ENCODE data around the gene PTPN23.
"Not testable (repeated sequence)": the region's sequence is repeated elsewhere in the genome, so short reads cannot be mapped to it uniquely, and the experiment has no call there.

The PTPN23 gene

DNA sequence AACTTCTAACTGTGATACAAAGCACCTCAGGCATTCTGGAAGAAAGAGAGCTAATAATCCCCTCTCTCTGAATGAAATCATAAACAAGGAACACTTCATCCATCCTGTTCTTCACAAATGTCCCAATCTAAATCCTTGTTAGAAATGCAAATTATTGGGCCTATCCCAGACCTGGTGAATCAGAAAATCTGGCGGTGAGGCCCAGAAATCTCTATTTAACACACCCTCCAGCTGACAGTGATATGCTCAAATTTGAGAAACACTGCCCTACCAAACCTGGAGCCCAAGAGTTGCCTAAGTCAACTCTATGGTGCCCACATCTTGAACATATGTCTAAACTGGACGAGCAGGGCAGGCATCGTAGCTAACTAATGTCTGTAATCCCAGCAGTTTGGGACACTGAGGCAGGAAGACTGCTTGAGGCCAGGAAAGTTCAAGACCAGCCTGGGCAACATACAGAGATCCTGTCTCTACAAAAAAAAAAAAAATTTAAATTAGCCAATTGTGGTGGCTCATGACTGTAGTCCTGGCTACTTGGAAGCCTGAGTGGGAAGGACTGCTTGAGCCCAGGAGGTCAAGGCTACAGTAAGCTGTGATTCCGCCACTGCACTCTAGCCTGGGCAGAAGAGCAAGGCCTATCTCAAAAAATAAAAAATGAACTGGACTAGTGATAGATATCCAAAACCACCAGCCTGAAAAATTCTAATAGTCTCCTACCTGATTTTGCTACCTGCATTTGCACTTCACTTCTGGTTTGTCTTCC lies 71.8 kb downstream of the PTPN23 start (continued):
- TF ChIP-seq CREB5 (CRISPR knock-in tag; IDR thresholded peaks at IDR 0.05; ENCODE audit: low read depth), result no peak

GRCh38 chr3:47455806-47456452 lies 75.1 kb downstream of the PTPN23 start:
- TF ChIP-seq, protein P1, sequence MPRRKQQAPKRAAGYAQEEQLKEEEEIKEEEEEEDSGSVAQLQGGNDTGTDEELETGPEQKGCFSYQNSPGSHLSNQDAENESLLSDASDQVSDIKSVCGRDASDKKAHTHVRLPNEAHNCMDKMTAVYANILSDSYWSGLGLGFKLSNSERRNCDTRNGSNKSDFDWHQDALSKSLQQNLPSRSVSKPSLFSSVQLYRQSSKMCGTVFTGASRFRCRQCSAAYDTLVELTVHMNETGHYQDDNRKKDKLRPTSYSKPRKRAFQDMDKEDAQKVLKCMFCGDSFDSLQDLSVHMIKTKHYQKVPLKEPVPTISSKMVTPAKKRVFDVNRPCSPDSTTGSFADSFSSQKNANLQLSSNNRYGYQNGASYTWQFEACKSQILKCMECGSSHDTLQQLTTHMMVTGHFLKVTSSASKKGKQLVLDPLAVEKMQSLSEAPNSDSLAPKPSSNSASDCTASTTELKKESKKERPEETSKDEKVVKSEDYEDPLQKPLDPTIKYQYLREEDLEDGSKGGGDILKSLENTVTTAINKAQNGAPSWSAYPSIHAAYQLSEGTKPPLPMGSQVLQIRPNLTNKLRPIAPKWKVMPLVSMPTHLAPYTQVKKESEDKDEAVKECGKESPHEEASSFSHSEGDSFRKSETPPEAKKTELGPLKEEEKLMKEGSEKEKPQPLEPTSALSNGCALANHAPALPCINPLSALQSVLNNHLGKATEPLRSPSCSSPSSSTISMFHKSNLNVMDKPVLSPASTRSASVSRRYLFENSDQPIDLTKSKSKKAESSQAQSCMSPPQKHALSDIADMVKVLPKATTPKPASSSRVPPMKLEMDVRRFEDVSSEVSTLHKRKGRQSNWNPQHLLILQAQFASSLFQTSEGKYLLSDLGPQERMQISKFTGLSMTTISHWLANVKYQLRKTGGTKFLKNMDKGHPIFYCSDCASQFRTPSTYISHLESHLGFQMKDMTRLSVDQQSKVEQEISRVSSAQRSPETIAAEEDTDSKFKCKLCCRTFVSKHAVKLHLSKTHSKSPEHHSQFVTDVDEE (CRISPR knock-in tag; IDR thresholded peaks at IDR 0.05), result no peak
- no peak for TF ChIP-seq CREB5 (CRISPR knock-in tag; IDR thresholded peaks at IDR 0.05; ENCODE audit: low read depth)
- TF ChIP-seq OSR1 (CRISPR knock-in tag; IDR thresholded peaks at IDR 0.05), result no peak
- TF ChIP-seq TOX (CRISPR knock-in tag; IDR thresholded peaks at IDR 0.05; ENCODE audit: borderline replicate concordance), result no peak
- no peak for TF ChIP-seq ZNF8 (CRISPR knock-in tag; IDR thresholded peaks at IDR 0.05)
- no peak for TF ChIP-seq ZC3H10 (CRISPR knock-in tag; IDR thresholded peaks at IDR 0.05)
- TF ChIP-seq ZFP30 (CRISPR knock-in tag; IDR thresholded peaks at IDR 0.05), result no peak
- TF ChIP-seq, protein P2, sequence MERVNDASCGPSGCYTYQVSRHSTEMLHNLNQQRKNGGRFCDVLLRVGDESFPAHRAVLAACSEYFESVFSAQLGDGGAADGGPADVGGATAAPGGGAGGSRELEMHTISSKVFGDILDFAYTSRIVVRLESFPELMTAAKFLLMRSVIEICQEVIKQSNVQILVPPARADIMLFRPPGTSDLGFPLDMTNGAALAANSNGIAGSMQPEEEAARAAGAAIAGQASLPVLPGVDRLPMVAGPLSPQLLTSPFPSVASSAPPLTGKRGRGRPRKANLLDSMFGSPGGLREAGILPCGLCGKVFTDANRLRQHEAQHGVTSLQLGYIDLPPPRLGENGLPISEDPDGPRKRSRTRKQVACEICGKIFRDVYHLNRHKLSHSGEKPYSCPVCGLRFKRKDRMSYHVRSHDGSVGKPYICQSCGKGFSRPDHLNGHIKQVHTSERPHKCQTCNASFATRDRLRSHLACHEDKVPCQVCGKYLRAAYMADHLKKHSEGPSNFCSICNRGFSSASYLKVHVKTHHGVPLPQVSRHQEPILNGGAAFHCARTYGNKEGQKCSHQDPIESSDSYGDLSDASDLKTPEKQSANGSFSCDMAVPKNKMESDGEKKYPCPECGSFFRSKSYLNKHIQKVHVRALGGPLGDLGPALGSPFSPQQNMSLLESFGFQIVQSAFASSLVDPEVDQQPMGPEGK (CRISPR knock-in tag; IDR thresholded peaks at IDR 0.05; ENCODE audit: borderline replicate concordance), result no peak
- TF ChIP-seq ISL1 (CRISPR knock-in tag; IDR thresholded peaks at IDR 0.05), result no peak
- TF ChIP-seq CSDC2 (CRISPR knock-in tag; IDR thresholded peaks at IDR 0.05), result no peak
- ATAC-seq, result no peak

GRCh38 chr3:47456984-47457383 lies 76.2 kb downstream of the PTPN23 start:
- no peak for ATAC-seq
- TF ChIP-seq CSRNP3 (CRISPR knock-in tag; IDR thresholded peaks at IDR 0.05) (no peak), PPARA (CRISPR knock-in tag; IDR thresholded peaks at IDR 0.05; ENCODE audit: borderline replicate concordance) (no peak), OSR1 (CRISPR knock-in tag; IDR thresholded peaks at IDR 0.05) (no peak), ESRRG (CRISPR knock-in tag; IDR thresholded peaks at IDR 0.05) (no peak), SNAI2 (CRISPR knock-in tag; IDR thresholded peaks at IDR 0.05) (no peak), ISL1 (CRISPR knock-in tag; IDR thresholded peaks at IDR 0.05) (no peak), ZNF70 (CRISPR knock-in tag; IDR thresholded peaks at IDR 0.05) (no peak)
- TF ChIP-seq, protein P3, sequence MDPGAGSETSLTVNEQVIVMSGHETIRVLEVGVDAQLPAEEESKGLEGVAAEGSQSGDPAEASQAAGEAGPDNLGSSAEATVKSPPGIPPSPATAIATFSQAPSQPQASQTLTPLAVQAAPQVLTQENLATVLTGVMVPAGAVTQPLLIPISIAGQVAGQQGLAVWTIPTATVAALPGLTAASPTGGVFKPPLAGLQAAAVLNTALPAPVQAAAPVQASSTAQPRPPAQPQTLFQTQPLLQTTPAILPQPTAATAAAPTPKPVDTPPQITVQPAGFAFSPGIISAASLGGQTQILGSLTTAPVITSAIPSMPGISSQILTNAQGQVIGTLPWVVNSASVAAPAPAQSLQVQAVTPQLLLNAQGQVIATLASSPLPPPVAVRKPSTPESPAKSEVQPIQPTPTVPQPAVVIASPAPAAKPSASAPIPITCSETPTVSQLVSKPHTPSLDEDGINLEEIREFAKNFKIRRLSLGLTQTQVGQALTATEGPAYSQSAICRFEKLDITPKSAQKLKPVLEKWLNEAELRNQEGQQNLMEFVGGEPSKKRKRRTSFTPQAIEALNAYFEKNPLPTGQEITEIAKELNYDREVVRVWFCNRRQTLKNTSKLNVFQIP (CRISPR knock-in tag; IDR thresholded peaks at IDR 0.05; ENCODE audit: borderline replicate concordance, low read depth), result no peak

DNA sequence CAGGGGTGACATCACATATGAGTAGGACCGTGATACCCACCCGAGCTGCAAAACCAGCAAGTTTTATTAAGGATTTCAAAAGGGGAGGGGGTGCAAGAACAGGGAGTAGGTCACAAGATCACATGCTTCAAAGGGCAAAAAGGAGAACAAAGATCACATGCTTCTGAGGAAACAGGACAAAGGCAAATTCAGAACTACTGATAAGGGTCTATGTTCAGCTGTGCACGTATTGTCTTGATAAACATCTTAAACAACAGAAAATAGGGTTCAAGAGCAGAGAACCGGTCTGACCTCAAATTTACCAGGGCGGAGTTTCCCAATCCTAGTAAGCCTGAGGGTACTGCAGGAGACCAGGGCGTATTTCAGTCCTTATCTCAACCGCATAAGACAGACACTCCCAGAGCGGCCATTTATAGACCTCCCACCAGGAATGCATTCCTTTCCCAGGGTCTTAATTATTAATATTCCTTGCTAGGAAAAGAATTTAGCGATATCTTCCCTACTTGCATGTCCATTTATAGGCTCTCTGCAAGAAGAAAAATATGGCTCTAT lies 78.8 kb downstream of the PTPN23 start:
- not testable (repeated sequence) for ATAC-seq
